H9 (cell line): ENCODE measurements around the gene ABCG4. TPM values are rescaled to one million over a fixed set of nuclear protein-coding genes. Genes with fewer than 3 reads are reported as not detected.

ENCODE experiments used
- DNase-seq: peaks from one replicate; pipeline ENCODE4 v3.0.0-alpha.2; 2017
- H2AFZ ChIP-seq: one replicate; pipeline ENCODE4 v1.6.1; 2013; ENCODE audit warnings: mild to moderate bottlenecking, low read length, control low read depth, moderate library complexity
- H2AK5ac ChIP-seq: 2 replicates; pipeline ENCODE4 v1.6.1; 2013; ENCODE audit warnings: low read length, control low read depth, mixed read lengths; ENCODE audit not compliant: insufficient read length
- H2BK120ac ChIP-seq: one replicate; pipeline ENCODE4 v1.6.1; 2013; ENCODE audit warnings: low read depth, mild to moderate bottlenecking, low read length, control low read depth, inconsistent platforms; ENCODE audit not compliant: poor library complexity, severe bottlenecking
- H2BK12ac ChIP-seq: 2 replicates; pipeline ENCODE4 v1.6.1; 2013; ENCODE audit warnings: low read length, control low read depth, mixed read lengths, low read depth; ENCODE audit not compliant: insufficient read length
- H2BK15ac ChIP-seq: 2 replicates; pipeline ENCODE4 v1.6.1; 2013; ENCODE audit warnings: low read depth, low read length, control low read depth
- H2BK20ac ChIP-seq: one replicate; pipeline ENCODE4 v1.6.1; 2013; ENCODE audit warnings: low read depth, mild to moderate bottlenecking, low read length, control low read depth, inconsistent platforms; ENCODE audit not compliant: poor library complexity, severe bottlenecking
- H2BK5ac ChIP-seq: 2 replicates; pipeline ENCODE4 v1.6.1; 2013; ENCODE audit warnings: low read length, control low read depth, mixed read lengths; ENCODE audit not compliant: insufficient read length
- H3K14ac ChIP-seq: 2 replicates; pipeline ENCODE4 v1.6.1; 2013; ENCODE audit warnings: low read length, control low read depth; ENCODE audit not compliant: insufficient read depth
- H3K18ac ChIP-seq: 2 replicates; pipeline ENCODE4 v1.6.1; 2013; ENCODE audit warnings: low read depth, mild to moderate bottlenecking, mixed read lengths, low read length, control low read depth; ENCODE audit not compliant: insufficient read length
- H3K23ac ChIP-seq: 2 replicates; pipeline ENCODE4 v1.6.1; 2013; ENCODE audit warnings: low read length, control low read depth, mixed read lengths, low read depth; ENCODE audit not compliant: insufficient read length
- H3K23me2 ChIP-seq: 2 replicates; pipeline ENCODE4 v1.6.1; 2013; ENCODE audit warnings: low read depth, mild to moderate bottlenecking, mixed read lengths, low read length, control low read depth; ENCODE audit not compliant: insufficient read length, poor library complexity, severe bottlenecking
- H3K27ac ChIP-seq: 2 replicates; pipeline ENCODE4 v1.5.1; 2013; ENCODE audit warnings: low read length, control low read depth, mixed read lengths, low read depth; ENCODE audit not compliant: insufficient read length
- H3K27me3 ChIP-seq: 2 replicates; pipeline ENCODE4 v1.6.1; 2013; ENCODE audit warnings: low read length, control low read depth, inconsistent platforms; ENCODE audit not compliant: insufficient read depth
- H3K4ac ChIP-seq: 2 replicates; pipeline ENCODE4 v1.6.1; 2013; ENCODE audit warnings: low read depth, mild to moderate bottlenecking, control low read depth, inconsistent platforms, low read length, moderate library complexity
- H3K4me1 ChIP-seq: 2 replicates; pipeline ENCODE4 v1.6.1; 2013; ENCODE audit warnings: low read length, control low read depth, inconsistent platforms; ENCODE audit not compliant: insufficient read depth
- H3K4me2 ChIP-seq: 2 replicates; pipeline ENCODE4 v1.6.1; 2013; ENCODE audit warnings: low read length, control low read depth, mixed read lengths; ENCODE audit not compliant: insufficient read length, insufficient read depth
- H3K56ac ChIP-seq: 2 replicates; pipeline ENCODE4 v1.6.1; 2013; ENCODE audit warnings: low read depth, mild to moderate bottlenecking, mixed read lengths, low read length, control low read depth; ENCODE audit not compliant: insufficient read length
- H3K79me1 ChIP-seq: 2 replicates; pipeline ENCODE4 v1.6.1; 2013; ENCODE audit warnings: low read depth, mild to moderate bottlenecking, moderate library complexity, low read length, control low read depth, inconsistent platforms; ENCODE audit not compliant: insufficient read depth, poor library complexity, severe bottlenecking
- H3K79me2 ChIP-seq: 2 replicates; pipeline ENCODE4 v1.6.1; 2013; ENCODE audit warnings: low read length, control low read depth, inconsistent platforms; ENCODE audit not compliant: insufficient read depth
- H3K9ac ChIP-seq: 2 replicates; pipeline ENCODE4 v1.6.1; 2013; ENCODE audit warnings: low read length, control low read depth, mixed read lengths; ENCODE audit not compliant: insufficient read length; ENCODE audit errors: extremely low read depth
- H3K9me3 ChIP-seq: one replicate; pipeline ENCODE4 v1.6.1; 2013; ENCODE audit warnings: low read depth, low read length, inconsistent platforms; ENCODE audit not compliant: control insufficient read depth
- H3T11ph ChIP-seq: one replicate; pipeline ENCODE4 v1.6.1; 2013; ENCODE audit warnings: mild to moderate bottlenecking, low read length, control low read depth, inconsistent platforms
- H4K20me1 ChIP-seq: one replicate; pipeline ENCODE4 v1.6.1; 2013; ENCODE audit not compliant: control insufficient read depth, insufficient read length, insufficient read depth
- H4K5ac ChIP-seq: 2 replicates; pipeline ENCODE4 v1.6.1; 2013; ENCODE audit warnings: low read depth, mild to moderate bottlenecking, mixed read lengths, low read length, control low read depth; ENCODE audit not compliant: insufficient read length
- H4K8ac ChIP-seq: replicated peaks from 2 replicates; pipeline ENCODE4 v1.6.1; 2013; ENCODE audit warnings: low read length, control low read depth, mixed read lengths, low read depth; ENCODE audit not compliant: insufficient read length
- H4K91ac ChIP-seq: 2 replicates; pipeline ENCODE4 v1.6.1; 2013; ENCODE audit warnings: low read depth, mild to moderate bottlenecking, moderate library complexity, mixed read lengths, low read length, control low read depth; ENCODE audit not compliant: insufficient read length
- H3K27ac Mint-ChIP-seq, 3 experiments: 2 replicates in 2 of 3; 3 replicates in 1 of 3; pipeline ENCODE4 v1.8.0; 2020 to 2021; ENCODE audit warnings: mixed read lengths in 3 of 3, mild to moderate bottlenecking in 1 of 3, moderate library complexity in 1 of 3
- H3K27me3 Mint-ChIP-seq: 2 replicates; pipeline ENCODE4 v1.8.0; 2021; ENCODE audit warnings: low read depth, mild to moderate bottlenecking, moderate library complexity, mixed read lengths
- H3K36me3 Mint-ChIP-seq, 3 experiments: 2 replicates in 2 of 3; 3 replicates in 1 of 3; pipeline ENCODE4 v1.8.0; 2020 to 2021; ENCODE audit warnings: low read depth in 3 of 3, mixed read lengths in 3 of 3; ENCODE audit not compliant: insufficient read depth in 1 of 3
- H3K4me1 Mint-ChIP-seq, 2 experiments: 2 replicates each; pipeline ENCODE4 v1.8.0; 2020; ENCODE audit warnings: mixed read lengths in 2 of 2
- H3K4me3 Mint-ChIP-seq, 2 experiments: 2 replicates in 1 of 2; 3 replicates in 1 of 2; pipeline ENCODE4 v1.8.0; 2020 to 2021; ENCODE audit warnings: mild to moderate bottlenecking in 2 of 2, mixed read lengths in 2 of 2, moderate library complexity in 1 of 2
- H3K9me3 Mint-ChIP-seq, 2 experiments: 2 replicates in 1 of 2; 3 replicates in 1 of 2; pipeline ENCODE4 v1.8.0; 2020; ENCODE audit warnings: mild to moderate bottlenecking in 2 of 2, mixed read lengths in 2 of 2, moderate library complexity in 1 of 2
- CTCF ChIP-seq: fragments of 200-600 bp; sonication (generic); conservative IDR thresholded peaks from 3 replicates; pipeline ENCODE4 v1.8.0; 2021; ENCODE audit warnings: antibody characterized with exemption, mild to moderate bottlenecking
- WGBS: extraction: QIAGEN DNeasy Blood & Tissue Kit; methylation state at CpG from one replicate; pipeline ENCODE4 v1.1.7; 2013; ENCODE audit warnings: missing lambda C conversion rate, low lambda C conversion rate, mixed read lengths; ENCODE audit not compliant: insufficient read length; ENCODE audit errors: extremely low coverage; 5-methylcytosine and 5-hydroxymethylcytosine counted together
- total RNA-seq: library from RNA; stranded (reverse); gene quantifications from 2 replicates; pipeline ENCODE4 v1.2.1, GENCODE V29; 2021

Gene ABCG4
- total RNA-seq, 1 experiment from 2014 or later: 1.2 TPM

- no peak overlapping the region for H3K18ac ChIP-seq
- peaks cover 6% of the 10 kb centered on the region for H3K79me1 ChIP-seq
- no peak overlapping the region for H2BK20ac ChIP-seq
- DNase-seq: no peak
- H2AFZ ChIP-seq: no peak overlapping the region
- no peaks in the 10 kb centered on the region for H4K20me1 ChIP-seq
- no CpG with 5 or more reads among the region's 6 CpGs for WGBS
- H3K9ac ChIP-seq: no peak overlapping the region
- Mint-ChIP-seq H3K27me3 (no peaks in the 10 kb centered on the region), H3K4me1 (peaks cover 11 to 13% of the 10 kb centered on the region in 2 experiments), H3K36me3 (peaks cover 1 to 53% (median 42%) of the 10 kb centered on the region in 3 experiments; a peak in 6 of 7 replicates), H3K4me3 (no peak overlapping the region), H3K9me3 (no peaks in the 10 kb centered on the region; a peak in 1 of 5 replicates), H3K27ac (no peak overlapping the region)
- H3T11ph ChIP-seq: no peak overlapping the region
- peaks cover 8% of the 10 kb centered on the region for H3K79me2 ChIP-seq
- H3K4me1 ChIP-seq: peaks cover 4% of the 10 kb centered on the region; the same call in 1 of the 2 replicates
- H3K4ac ChIP-seq: no peak overlapping the region
- no peak overlapping the region for H4K5ac ChIP-seq
- H3K14ac ChIP-seq: no peak overlapping the region
- no peak overlapping the region for H4K91ac ChIP-seq
- no peaks in the 10 kb centered on the region for H3K27me3 ChIP-seq
- no peak overlapping the region for H4K8ac ChIP-seq
- H3K56ac ChIP-seq: no peak overlapping the region
- H2BK120ac ChIP-seq: no peak overlapping the region
- H2BK5ac ChIP-seq: no peak overlapping the region
- H2BK15ac ChIP-seq: no peak overlapping the region
- H3K23ac ChIP-seq: no peak overlapping the region
- H2AK5ac ChIP-seq: no peak overlapping the region
- TF ChIP-seq CTCF: no peak
- no peak overlapping the region for H3K27ac ChIP-seq
- peaks cover 5% of the 10 kb centered on the region for H3K23me2 ChIP-seq
- no peaks in the 10 kb centered on the region for H3K9me3 ChIP-seq
- H3K4me2 ChIP-seq: no peak overlapping the region
- no peak overlapping the region for H2BK12ac ChIP-seq
Measured at GRCh38 chr11:119125821-119126220, 23.0 kb upstream of the ABCG4 start.
